ENCODE data around the gene PLEKHG4.

PLEKHG4 gene, protein sequence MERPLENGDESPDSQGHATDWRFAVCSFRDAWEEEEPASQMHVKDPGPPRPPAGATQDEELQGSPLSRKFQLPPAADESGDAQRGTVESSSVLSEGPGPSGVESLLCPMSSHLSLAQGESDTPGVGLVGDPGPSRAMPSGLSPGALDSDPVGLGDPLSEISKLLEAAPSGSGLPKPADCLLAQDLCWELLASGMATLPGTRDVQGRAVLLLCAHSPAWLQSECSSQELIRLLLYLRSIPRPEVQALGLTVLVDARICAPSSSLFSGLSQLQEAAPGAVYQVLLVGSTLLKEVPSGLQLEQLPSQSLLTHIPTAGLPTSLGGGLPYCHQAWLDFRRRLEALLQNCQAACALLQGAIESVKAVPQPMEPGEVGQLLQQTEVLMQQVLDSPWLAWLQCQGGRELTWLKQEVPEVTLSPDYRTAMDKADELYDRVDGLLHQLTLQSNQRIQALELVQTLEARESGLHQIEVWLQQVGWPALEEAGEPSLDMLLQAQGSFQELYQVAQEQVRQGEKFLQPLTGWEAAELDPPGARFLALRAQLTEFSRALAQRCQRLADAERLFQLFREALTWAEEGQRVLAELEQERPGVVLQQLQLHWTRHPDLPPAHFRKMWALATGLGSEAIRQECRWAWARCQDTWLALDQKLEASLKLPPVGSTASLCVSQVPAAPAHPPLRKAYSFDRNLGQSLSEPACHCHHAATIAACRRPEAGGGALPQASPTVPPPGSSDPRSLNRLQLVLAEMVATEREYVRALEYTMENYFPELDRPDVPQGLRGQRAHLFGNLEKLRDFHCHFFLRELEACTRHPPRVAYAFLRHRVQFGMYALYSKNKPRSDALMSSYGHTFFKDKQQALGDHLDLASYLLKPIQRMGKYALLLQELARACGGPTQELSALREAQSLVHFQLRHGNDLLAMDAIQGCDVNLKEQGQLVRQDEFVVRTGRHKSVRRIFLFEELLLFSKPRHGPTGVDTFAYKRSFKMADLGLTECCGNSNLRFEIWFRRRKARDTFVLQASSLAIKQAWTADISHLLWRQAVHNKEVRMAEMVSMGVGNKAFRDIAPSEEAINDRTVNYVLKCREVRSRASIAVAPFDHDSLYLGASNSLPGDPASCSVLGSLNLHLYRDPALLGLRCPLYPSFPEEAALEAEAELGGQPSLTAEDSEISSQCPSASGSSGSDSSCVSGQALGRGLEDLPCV

DNA sequence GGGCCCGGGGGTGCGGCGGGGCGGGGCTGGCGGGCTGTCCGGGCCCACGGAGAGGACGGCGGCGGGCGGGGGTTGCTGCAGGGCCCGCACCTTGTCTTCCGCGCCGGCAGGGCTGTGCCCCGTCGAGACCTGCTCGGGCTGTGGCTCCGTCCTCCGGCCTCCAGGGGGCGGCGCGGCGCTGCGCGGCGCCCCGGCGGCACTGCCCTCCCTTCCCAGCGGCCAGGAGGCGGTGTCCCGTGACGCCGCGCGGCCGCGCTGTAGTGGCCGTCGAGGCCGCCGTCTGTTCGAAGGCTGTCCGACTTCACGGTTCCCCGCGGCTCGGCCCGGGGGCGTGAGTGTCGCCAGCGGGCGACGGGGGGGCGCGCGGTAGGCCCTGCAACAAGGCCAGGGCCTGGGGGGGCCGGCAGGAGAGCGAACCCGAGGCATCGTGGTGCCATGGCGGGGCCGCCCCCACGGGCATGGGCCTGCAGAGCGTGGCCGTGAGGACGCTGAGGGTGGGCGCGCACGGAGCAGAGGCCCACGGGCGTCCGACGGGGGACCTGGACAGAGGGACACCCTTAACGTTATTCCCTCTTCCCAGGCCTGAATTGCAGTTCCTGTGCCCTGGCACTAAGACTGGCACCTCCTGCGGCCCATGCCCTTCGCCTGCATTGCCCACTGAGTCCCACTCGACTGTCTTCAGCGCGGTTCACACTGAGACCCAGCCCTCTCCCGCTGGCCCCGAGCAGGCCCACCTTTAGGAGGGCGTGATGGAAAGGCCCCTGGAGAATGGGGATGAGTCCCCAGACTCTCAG lies at the start of gene PLEKHG4:
TSS of gene PLEKHG4 (plus strand) at position 237 of the 794 bp plus-strand sequence. CDS start at position 750, 513 bp downstream.
- no peaks in the 10 kb centered on the region for H3K9me3 Mint-ChIP-seq
- peak within 1 kb of the TSS; percentile 81 for H3K4me3 Mint-ChIP-seq
- H3K27ac Mint-ChIP-seq (ENCODE audit: low read depth) = peak within 1 kb of the TSS; percentile 29
- peak; percentile 95 for ATAC-seq (replicated peaks; ENCODE audit: extremely low read depth, poor library complexity, severe bottlenecking)
- H3K4me1 Mint-ChIP-seq = peaks cover 4% of the 10 kb centered on the region
- H3K36me3 Mint-ChIP-seq (ENCODE audit: insufficient read depth) = peaks cover 11% of the 10 kb centered on the region
- DNase-seq (ENCODE audit: low spot score in 2 of 2) = peak; percentile 64 to 70
- H3K27me3 Mint-ChIP-seq = no peaks in the 10 kb centered on the region

DNA sequence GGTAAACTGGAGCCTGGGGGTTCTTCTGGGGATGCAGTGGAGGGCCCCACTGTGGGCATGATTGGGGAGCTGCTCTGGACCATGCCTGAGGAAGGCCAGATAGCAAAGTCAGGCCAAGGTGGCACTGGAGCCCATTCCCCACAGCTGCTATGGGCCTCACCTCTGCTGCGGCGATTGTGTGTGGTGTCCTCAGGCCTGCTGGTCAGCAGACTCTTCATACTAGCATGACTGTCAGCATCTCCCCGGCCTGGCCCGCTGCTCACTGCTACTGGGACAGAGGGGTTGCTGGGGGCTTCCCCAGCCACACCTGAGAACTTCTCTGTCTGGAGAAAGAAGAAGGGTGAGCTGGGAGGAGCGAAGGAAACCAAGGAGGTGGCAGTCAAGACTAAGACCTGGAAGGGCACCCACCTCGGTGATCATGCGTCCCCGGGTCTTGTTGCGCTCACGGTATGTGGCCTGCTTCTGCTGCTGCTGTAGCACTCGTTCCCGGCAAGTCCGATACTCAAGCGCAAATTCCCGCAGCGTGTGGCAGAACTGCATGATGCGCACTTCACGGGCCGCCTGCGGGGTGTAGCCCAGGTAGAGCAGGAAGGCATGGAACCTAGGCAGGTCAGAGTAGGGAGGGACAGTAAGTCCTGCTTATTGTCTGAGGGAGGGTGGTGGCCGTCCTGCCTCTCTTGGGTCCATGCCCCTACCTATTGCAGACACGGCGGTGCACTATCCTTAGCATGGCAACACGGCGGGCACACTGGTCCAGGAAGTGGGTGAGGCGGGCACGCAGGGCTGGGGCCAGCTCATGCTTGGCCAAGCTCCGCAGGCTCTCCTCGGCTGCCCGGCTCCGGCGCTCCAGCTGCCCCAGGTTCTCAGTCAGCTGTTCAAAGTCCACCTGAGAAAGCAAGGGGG lies 49.2 kb upstream of the PLEKHG4 start:
- DNase-seq (ENCODE audit: low spot score in 2 of 2) (no peak), ATAC-seq (replicated peaks; ENCODE audit: extremely low read depth, poor library complexity, severe bottlenecking) (no peak)
- no peak overlapping the region for H3K27ac Mint-ChIP-seq (ENCODE audit: low read depth)
- H3K27me3 Mint-ChIP-seq = no peaks in the 10 kb centered on the region
- peaks cover 33% of the 10 kb centered on the region for H3K4me1 Mint-ChIP-seq
- H3K4me3 Mint-ChIP-seq = no peak overlapping the region
- no peaks in the 10 kb centered on the region for H3K9me3 Mint-ChIP-seq
- H3K36me3 Mint-ChIP-seq (ENCODE audit: insufficient read depth) = peaks cover 25% of the 10 kb centered on the region

DNA sequence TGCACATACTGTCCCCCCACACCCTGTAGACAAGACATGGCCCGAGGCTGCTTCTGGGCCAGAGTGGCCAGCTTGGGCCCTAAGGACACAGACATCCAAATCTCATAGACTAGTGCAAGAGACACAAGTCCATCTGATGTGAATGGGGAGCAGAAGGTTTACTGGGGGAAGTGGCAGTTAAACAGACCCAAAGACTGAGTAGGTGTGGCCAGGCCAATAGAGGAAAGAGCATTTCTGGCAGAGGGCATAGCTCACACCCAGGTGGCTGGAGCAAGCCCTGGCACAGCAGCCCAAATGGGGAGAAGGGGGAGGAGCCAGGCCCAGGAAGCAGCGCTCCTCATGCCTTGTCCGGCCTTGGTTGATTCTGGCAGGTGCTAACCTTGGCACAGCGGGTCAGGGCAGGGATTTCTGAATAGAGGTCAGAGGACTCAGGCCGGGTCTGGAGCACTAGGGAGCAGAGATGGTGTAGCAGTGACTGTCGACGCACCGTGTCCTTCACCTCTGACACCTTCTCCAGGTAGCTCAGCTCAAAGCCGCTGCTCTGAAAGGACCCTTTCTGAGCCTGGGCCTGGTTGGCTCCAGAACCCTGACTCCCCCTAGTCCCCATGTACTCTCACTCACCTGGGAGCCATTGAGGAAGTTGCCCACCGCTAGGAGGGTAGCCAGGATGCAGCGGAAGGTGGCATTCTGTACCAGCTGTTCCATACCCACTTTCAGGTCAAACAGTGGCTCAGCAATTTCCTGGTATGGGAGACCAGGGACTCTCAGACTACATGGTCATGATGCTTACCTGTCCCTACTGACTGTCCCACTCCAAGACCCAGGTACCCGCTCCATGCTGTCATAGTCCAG lies 48.3 kb upstream of the PLEKHG4 start:
- Mint-ChIP-seq H3K27ac (ENCODE audit: low read depth) (no peak overlapping the region), H3K27me3 (no peaks in the 10 kb centered on the region)

DNA sequence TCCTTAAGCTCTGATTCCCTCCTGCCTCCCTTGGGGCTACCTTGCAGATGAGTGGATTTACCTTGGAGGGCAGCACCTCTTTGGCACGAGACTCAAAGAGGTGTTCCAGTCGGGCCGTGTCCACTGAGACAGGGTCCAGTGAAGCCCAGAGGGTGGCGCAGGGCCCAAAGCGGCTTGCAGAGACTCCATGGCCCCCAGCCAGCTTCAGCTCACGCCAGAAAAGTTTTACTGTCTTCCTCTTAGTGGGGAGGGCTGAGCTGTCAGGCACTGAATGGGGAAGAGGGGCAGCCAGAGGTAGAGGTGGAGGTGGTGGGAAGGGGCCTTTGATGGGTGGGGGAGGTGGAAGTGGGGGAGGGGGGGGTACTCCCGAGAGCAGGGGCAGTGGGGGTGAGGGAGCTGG lies 45.7 kb upstream of the PLEKHG4 start:
- Mint-ChIP-seq H3K4me3 (no peak overlapping the region), H3K27ac (ENCODE audit: low read depth) (no peak overlapping the region), H3K4me1 (peaks cover 7% of the 10 kb centered on the region), H3K9me3 (no peaks in the 10 kb centered on the region), H3K27me3 (no peaks in the 10 kb centered on the region), H3K36me3 (ENCODE audit: insufficient read depth) (peaks cover 19% of the 10 kb centered on the region)
- ATAC-seq (replicated peaks; ENCODE audit: extremely low read depth, poor library complexity, severe bottlenecking) = no peak
- no peak for DNase-seq (ENCODE audit: low spot score in 2 of 2)

More for the DNA sequence above, 48.3 kb upstream of the PLEKHG4 start:
- ATAC-seq (replicated peaks; ENCODE audit: extremely low read depth, poor library complexity, severe bottlenecking) = no peak
- Mint-ChIP-seq H3K9me3 (no peaks in the 10 kb centered on the region), H3K36me3 (ENCODE audit: insufficient read depth) (peaks cover 23% of the 10 kb centered on the region), H3K4me3 (no peak overlapping the region), H3K4me1 (peaks cover 27% of the 10 kb centered on the region)
- no peak for DNase-seq (ENCODE audit: low spot score in 2 of 2)

DNA sequence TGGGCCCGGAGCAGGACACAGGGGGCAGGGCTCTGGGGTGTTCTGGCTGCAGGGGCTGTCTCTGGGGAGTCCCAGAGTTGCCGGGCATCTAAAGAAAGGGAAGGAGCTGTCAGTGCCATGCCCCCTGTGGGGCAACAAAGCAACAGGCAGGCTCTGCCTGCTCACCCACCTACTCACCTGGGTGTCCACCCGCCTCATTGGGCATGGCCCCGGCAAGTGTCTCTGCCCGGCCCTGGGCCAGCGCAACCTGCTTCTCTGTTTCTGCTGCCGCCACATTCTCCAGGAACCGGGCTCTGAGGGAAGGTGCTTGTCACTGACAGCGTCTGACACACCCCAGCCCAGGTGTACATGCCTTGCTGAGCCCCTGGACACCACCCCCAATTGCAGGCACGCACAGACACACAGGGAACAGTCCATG lies 45.1 kb upstream of the PLEKHG4 start:
- Mint-ChIP-seq H3K4me1 (peaks cover 7% of the 10 kb centered on the region), H3K4me3 (no peak overlapping the region), H3K9me3 (no peaks in the 10 kb centered on the region), H3K36me3 (ENCODE audit: insufficient read depth) (peaks cover 19% of the 10 kb centered on the region), H3K27ac (ENCODE audit: low read depth) (no peak overlapping the region), H3K27me3 (no peaks in the 10 kb centered on the region)
- DNase-seq (ENCODE audit: low spot score in 2 of 2) (no peak), ATAC-seq (replicated peaks; ENCODE audit: extremely low read depth, poor library complexity, severe bottlenecking) (no peak)

DNA sequence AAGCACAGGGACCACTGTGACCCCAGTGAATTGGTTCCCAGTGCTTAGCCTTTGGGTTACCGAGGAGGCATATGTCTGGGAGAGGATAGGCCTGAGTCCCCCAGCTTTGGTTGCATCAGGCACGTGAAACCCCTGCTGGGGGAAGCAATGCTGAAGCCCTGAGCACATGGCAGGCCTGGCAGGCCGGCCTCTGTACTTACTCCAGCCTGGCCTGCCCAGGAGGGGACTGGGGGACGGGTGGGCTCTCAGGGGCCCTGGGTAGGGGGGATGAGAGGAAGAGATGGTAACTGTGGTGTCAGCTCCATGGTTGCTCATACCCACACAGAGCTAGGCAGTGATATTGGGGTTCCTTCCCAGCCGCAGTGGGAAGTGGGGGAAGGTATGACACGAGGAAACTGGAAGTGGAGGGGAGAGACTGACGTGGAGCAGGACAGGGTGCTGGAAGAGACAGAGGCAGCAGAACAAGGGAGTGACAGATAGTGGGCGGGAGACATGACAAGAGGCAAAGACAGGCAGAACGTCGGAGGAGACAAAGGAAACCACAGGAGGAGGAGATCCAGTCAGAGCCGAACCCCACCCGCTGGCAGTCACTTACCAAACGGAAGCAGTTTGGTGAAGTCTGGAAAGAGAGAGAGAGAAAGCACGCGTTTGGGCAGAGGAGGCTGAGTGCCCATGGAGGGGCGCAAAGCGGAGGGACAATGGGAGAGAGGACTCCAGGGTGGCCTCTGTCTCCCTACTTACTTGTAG lies 43.3 kb upstream of the PLEKHG4 start:
- Mint-ChIP-seq H3K36me3 (ENCODE audit: insufficient read depth) (peaks cover 17% of the 10 kb centered on the region), H3K4me1 (peaks cover 7% of the 10 kb centered on the region), H3K4me3 (peak overlapping the region; percentile 37), H3K27ac (ENCODE audit: low read depth) (peak overlapping the region; percentile 90), H3K9me3 (no peaks in the 10 kb centered on the region), H3K27me3 (no peaks in the 10 kb centered on the region)
- DNase-seq (ENCODE audit: low spot score in 2 of 2) (peak in 1 of 2 donors; percentile 23), ATAC-seq (replicated peaks; ENCODE audit: extremely low read depth, poor library complexity, severe bottlenecking) (peak; percentile 59)

DNA sequence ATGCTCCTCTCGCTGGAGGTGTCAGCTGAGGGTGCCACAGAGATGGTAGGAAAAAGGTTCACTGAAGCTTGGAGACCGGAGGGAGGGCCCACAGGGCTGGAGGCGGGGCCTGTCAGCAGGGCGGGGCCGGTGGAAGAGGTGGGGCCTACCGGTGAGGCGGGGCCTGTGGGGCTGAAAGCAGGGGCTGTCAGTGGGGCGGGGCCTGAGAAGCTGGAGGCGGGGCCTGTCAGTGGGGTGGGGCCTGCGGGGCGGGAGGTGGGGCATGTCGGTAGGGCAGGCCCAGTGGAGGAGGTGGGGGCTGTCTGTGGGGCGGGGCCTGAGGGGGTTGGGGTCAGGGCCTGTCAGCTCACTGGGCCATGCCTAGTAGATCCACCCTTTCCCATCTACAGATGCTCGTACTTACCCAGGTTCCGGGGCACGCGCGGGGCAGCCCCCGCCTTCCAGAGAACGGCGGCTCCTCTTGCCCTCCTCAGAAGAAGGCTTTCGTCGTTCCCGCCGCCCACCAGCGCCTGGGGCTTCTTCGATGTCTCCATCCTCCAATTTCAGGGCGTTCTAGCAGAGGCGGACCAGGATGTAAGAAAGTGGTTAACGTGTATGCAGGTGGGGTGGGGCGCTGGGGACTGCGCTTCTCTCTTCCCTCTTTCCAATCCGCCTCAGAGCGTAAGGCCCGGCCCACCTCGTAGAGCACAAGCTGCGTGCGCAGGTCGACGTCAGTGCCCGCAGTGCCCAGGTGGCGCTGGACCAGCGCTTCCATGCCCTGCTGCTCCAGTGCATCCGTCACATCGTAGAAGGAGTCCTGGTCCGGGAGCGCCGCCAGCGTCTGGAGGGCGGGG lies 42.6 kb upstream of the PLEKHG4 start:
- Mint-ChIP-seq H3K4me1 (peaks cover 12% of the 10 kb centered on the region), H3K9me3 (no peaks in the 10 kb centered on the region), H3K4me3 (peak overlapping the region; percentile 37), H3K36me3 (ENCODE audit: insufficient read depth) (peaks cover 17% of the 10 kb centered on the region), H3K27ac (ENCODE audit: low read depth) (peak overlapping the region; percentile 90), H3K27me3 (no peaks in the 10 kb centered on the region)
- peak; percentile 70 for ATAC-seq (replicated peaks; ENCODE audit: extremely low read depth, poor library complexity, severe bottlenecking)
- DNase-seq (ENCODE audit: low spot score in 2 of 2) = peak; percentile 61 to 62

DNA sequence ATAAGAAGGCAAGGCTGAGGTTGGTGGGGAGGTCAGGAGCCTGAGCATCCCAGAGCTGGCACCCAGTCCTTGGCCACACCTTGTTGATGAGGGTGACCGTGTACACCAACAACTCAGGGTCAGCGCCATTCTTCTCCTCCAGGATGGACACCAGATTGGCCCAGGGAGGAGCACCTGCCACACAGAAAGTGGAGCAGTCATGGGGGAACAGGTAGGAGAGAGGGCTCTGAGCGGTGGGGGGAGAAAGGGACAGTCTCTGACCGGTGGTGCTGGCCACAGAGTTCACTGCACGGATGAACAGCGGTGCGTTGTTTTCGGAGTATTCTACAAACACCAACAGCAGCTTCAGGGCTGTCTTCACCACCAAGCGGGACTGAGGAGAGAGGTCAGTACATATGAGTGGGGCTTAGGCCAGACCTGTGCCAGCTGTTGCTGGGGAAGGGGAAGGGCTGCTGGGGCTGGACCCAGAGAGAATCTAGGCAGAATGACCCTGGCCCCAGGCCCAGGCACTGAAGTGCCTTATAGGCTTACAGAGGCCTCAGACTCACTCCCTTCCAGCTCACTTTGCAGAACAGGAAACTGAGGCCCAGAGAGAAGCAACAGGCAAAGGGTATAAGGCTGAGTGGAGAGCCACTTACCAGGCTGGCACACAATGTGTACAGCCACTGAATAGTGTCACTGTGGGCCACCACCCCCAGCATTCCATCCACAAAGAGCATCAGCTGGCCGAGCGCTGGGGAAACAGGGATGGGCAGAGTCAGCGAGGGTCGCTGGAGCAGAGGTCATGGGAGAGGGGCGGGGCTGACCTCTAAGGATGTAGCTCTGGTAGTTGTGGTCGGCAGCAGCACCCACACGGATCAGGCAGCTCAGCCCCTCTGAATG lies 41.7 kb upstream of the PLEKHG4 start:
- ATAC-seq (replicated peaks; ENCODE audit: extremely low read depth, poor library complexity, severe bottlenecking) (no peak), DNase-seq (ENCODE audit: low spot score in 2 of 2) (no peak)
- H3K9me3 Mint-ChIP-seq = no peaks in the 10 kb centered on the region
- peaks cover 17% of the 10 kb centered on the region for H3K36me3 Mint-ChIP-seq (ENCODE audit: insufficient read depth)
- H3K27me3 Mint-ChIP-seq = no peaks in the 10 kb centered on the region
- H3K27ac Mint-ChIP-seq (ENCODE audit: low read depth) = peak overlapping the region; percentile 69
- no peak overlapping the region for H3K4me3 Mint-ChIP-seq
- peaks cover 16% of the 10 kb centered on the region for H3K4me1 Mint-ChIP-seq

DNA sequence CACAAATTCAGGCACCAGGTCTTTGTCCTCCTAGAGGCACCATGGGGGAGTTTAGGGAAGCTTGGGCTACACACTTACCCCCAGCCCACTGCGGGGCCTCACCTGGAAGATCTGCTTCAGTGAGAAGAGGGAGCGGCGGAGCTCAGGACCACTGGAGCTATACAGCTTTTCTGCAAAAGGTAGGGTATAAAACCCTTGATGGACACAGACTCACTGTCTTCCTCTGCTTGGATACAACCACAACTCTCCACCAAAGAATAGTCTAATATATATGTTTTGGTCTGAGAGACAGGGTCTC lies 41.1 kb upstream of the PLEKHG4 start:
- H3K4me1 Mint-ChIP-seq = peaks cover 18% of the 10 kb centered on the region
- H3K4me3 Mint-ChIP-seq = no peak overlapping the region
- H3K27me3 Mint-ChIP-seq = no peaks in the 10 kb centered on the region
- ATAC-seq (replicated peaks; ENCODE audit: extremely low read depth, poor library complexity, severe bottlenecking) = no peak
- no peak for DNase-seq (ENCODE audit: low spot score in 2 of 2)
- peaks cover 17% of the 10 kb centered on the region for H3K36me3 Mint-ChIP-seq (ENCODE audit: insufficient read depth)
- no peak overlapping the region for H3K27ac Mint-ChIP-seq (ENCODE audit: low read depth)
- H3K9me3 Mint-ChIP-seq = no peaks in the 10 kb centered on the region

Data from central memory CD8-positive, alpha-beta T cell (primary cell).